HG03565 (cell line): Measurements from ENCODE around the gene CARD11.

ENCODE experiments used
- ATAC-seq: cut with Tn5 transposase; IDR thresholded peaks from one replicate; pipeline ENCODE4 v1.9.1; 2021; ENCODE audit warnings: mild to moderate bottlenecking, moderate library complexity; ENCODE audit not compliant: unreplicated experiment

CARD11 gene

DNA sequence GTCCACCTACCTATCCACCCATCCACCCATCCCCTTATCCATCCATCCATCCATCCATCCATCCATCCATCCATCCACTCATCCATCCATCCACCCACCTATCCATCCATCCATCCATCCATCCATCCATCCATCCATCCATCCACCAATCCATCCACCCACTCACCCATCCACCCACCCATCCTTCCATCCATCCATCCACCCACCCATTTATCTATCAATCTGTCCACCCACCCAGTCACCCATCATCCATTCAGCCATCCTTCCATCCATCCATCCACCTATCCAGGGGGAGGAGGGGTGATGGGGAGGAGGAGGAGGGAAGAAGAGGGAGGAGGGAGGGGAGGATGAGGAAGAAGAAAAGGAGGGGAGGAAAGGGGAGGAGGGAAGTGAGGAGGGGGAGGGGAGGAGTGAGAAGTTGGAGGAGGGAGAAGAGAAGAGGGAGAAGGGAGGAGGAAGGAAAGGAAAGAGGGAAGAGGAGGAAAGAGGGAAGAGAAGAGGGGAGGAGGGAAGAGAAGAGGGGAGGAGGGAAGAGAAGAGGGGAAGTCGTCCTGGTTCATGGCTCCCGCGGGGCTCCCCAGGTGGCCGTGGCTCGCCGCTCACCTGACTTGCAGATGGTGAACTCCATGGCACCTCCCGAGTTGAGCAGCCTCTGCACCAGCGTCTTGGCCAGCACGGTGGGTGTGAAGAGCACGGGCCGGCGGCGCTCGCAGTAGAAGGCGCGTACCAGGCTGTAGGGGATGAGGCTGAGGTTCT lies 130.8 kb downstream of the CARD11 start:
- ATAC-seq = no peak

DNA sequence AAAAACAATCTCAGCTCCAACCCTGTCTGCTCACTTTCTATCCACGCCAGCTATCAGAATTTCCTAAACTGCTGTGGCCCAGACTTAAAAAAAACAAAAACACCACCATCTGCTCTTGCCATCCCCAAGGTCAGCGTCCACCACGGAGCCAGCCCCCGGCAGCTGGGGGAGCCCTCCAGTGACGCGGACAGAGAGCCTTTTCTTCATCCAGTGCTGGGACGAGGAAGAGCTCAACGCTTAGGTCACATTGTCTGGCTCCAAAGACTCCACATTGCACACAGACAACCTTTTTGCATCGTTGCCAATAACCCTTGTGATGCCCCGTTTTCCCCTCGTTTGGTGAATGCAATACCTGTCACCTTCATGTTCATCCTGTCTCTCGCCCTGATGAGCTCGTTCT lies 132.2 kb downstream of the CARD11 start:
- no peak for ATAC-seq

DNA sequence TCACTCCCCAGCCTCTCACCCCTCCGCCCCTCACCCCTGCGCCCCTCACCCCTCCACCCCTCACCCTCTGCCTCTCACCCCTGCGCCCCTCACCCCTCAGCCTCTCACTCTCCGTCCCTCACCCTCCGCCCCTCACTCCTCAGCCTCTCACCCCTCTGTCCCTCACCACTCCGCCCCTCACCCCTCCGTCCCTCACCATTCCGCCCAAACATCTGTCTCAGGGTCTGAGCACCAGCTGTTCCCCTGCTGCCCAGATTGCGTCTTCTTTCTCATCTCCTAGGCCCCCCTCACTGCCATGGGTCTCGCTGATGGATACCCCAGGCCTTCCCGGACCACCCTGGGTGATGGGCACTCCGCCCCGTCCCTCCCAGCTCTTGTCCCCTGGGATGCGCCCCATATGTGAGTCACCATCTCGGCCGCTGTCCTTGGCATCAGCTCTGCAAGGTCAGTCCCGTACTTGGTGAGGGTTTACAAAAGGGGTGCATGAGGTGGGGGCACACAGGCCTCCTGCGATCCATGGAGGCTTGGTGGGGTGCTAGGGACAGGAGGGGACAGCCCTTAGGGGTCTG lies 134.1 kb downstream of the CARD11 start:
- ATAC-seq = no peak

DNA sequence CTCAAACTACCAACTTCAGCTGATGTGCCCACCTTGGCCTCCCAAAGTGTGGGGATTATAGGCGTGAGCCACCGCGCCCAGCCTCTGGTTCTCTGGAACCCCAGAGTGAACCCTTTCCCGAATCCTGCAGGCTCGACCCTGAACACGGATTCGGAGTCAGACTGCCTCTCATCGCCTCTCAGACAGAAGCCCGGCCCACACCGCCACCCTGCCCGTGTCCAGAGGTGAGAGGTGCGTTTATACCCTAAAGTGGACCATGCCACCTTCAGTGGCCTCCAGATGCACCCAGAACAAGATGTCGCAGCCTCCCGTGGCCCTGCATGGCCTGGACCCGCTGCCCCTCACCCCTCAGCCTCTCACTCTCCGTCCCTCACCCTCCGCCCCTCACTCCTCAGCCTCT lies 134.6 kb downstream of the CARD11 start:
- ATAC-seq = no peak

DNA sequence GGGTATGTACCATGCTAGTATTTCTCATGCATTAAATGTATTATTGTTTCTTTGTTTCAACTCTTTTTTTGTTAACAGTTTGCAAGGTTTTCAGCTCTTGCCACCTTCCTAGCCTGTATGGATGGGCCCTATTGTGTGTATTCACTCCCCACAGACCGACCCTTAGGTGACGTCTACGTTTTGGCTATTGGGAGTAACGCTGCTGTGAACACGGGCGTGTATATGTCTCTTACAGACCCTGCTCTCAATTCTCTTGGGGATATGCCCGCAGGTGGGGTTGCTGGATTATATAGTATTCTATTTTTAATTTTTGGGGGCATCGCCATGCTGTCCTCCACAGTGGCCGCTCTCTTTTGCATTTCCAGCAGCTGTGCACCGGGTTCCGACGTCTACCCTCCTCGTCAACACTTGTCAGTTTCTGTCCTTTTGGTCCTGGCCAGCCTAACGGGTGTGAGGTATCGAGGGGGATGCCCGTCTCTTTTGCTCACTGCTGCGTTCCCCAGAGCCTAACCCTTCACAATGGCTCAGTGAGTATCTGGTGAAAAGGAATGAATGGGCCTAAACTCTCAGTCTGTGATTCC lies 135.5 kb downstream of the CARD11 start:
- no peak for ATAC-seq

DNA sequence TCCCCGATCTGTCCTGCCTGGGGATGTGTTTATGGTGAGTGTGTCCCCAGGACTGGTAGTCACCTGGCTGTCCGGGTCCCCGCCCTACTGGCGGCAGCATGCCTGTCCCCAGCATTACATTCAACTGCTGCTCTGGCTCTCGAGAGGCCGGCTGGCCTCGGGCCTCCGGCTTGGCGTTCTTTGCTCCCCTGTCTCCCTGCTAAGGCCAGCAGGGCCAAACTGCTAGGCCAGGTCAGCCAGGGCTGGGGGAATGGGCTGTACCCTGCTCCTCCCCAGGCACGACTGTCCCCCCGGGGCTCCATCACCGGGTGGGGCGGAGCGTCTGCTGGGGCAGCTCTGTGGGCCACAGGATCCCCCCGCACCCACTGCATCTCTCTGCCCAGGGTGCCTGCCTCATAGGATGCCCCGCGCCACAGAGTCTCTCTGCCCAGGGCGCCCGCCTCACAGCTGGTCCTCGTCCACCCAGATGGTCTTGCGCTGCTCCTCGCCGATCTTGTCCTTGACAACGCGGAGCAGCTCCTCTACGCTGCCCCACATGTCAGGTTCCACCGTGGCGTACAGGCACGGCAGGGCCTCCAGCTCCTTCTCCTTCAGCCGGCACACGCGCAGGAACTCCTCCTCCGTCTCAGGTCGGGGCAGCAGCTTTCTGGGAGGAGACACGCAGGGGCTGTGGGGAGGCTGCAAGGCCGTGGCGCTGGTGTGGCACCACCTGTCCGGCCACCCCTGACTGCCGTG lies 137.3 kb downstream of the CARD11 start:
- no peak for ATAC-seq

DNA sequence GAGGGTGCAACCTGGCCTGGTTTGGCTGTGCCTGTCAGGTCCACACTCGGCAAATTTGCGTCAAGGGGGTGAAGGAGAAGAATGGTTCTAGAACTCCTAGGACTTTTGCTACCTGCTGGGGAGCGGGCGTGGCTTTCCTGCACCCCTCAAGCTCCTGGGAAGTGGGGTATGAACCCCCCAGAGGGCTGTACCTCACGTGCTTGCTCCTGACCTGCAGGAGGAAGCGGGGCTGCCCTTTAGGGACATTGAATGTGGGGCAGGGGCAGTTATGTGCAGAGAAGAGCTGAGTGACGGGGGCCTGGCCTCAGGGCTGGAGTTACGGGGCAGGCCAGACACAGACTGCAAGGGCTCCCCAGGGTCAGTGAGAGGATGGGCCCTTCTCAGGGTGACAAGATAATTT lies 138.2 kb downstream of the CARD11 start:
- no peak for ATAC-seq

DNA sequence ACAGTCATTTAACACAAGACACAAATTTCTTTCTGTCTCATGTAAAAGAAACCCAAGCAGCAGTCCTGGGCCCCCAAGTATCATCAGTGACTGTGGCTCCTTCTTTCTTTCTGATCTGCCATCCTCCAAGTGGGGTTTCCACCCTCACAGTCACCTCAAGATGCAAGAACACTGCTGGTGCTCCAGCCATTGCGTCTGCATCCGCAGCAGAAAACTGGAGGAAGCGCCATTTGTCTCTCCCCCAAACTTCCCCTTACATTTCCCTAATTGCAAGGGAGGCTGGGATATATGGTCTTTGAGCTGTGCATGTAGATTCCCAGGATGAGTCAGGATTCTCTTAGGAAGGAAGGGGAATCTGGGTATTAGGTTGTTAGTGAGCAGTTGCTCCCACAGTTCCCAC lies 138.6 kb downstream of the CARD11 start:
- no peak for ATAC-seq

DNA sequence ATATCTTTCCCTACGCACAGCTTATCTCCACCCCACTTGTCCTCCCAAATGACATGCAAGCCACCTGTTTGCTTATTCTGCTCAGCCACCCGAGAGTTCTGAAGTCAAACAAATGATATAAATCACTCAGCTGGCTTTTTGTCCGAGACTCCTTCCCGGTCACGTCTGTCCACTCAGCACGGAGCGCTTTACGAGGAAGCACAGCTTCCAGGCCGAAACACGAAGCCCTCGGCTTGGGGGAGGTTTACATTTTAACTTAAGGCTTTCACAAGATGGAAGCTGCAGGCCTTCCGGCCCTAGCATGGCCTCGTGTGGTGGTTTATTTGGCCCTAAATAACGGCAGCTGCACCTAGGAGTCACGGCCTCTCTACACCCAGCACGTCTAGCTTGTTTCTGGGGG lies 139.5 kb downstream of the CARD11 start:
- ATAC-seq = no peak

DNA sequence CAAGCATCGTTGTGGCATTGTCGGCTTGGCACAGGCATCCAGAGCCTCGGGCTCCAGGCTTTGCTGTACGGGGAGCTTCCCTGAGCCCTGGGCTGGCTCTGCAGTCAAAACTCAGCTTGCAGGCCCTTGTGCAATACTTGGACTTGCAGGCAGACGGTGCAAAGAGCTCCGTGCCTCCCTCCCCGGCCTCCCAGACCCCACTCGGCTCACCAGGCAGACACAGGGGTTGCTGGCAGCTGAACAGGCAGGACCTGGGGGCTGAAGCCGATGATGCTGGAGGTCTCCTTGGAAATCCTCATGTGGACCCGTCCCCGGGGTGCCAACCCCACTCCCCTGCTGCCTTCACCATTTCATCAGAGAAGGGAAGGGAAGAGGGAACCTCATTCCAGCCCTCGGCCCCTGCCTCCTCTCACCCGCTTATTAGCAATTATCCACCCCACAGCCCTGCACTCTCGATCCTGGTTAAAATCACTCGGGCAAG lies 139.9 kb downstream of the CARD11 start:
- ATAC-seq = no peak

DNA sequence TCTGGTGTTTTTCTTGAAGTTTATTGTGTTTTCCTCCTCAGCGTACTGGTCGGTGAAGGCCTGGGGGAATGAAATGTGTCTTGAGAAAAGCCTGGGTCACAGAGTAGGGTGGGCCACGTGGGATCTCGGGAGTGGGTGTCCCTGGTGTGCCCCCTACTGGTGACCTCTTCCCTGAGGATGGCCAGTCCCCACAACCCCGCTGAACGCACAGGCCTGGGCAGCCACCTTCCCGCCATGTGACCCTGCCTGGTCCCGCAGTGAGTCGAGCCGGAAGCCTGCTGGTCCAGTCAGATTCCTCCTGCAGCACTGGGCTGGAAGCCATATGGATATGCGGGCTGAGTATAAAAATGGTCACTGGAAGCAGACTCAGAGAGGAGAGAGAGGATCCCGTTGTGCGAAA lies 146.6 kb downstream of the CARD11 start:
- ATAC-seq = no peak

DNA sequence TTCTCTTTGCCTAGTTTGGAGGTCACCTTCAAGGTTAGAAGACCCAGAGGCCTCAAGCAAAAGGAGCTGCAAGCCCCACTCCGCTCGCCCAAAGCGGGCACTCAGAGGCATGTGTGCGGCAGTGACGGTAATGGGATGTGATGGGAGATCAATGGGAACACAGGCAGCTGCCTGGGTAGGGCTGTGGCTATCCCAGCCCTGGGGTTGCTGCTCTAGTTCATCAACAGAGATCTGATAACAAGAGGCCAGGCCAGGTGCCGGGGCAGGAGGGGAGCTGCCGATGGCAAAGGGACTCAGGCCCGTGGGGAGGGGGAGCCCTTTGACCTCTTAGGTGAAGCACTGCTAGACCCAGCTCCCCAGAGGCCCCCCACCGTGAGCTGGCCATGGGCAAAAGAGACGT lies 147.5 kb downstream of the CARD11 start:
- ATAC-seq = no peak

DNA sequence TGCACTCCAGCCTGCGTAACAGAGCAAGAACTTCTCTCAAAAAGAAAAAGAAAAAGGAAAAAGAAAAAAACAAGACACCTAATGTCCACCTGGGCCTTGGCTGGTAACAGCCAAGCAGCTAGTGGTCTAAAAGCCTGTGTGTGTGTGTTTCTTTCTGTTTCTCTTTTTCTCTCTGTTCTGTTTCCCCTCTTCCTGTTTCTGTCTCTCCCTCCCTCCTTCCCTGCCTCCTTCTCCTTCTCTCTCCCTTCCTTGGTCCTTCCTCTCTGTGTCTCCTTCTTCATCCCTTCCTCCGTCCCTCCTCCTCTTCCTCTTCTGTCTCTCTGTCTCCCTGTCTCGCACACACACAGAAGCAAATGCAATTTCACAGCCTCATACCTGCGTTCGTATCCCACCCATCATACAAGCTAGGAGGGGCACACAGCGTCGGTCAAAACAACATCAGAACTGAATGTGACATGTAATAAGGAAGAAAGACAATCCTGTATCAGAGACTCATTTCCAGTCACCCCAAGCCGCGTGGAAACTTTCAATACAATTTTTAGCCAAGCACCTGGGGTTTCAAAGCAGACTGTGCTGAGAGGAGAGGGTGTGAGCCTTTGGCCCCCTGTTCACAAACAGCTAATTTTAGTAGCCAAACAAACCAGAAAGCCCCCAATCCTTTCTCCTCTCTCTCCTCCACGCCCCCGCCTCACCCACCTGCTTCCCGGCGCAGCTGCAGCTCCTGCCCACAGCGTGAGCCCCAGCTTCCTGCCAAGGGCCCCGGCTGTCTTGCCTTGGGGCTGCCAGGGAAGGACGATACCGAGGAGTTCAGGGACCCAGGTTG lies 149.3 kb downstream of the CARD11 start:
- peak; percentile 44 for ATAC-seq

DNA sequence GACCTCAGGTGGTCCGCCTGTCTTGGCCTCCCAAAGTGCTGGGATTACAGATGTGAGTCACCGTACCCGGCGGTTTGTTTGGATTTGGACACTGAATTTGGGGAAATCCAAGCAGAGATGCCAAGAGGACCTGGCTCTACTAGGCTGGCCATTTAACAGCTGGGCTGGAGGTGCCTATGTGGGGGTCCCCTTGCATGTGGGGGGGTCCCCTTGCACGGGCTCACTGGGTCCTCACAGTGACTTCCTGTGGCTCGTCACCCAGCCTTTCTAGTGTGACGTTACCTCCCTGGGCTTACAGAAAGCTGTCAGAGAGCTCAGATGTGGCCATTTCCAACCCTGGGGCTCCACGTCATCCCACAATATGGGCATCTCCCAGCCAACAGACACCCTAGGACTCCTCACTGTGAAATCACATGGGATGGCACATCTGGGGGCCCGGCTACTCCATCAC lies 150.2 kb downstream of the CARD11 start:
- ATAC-seq = no peak

DNA sequence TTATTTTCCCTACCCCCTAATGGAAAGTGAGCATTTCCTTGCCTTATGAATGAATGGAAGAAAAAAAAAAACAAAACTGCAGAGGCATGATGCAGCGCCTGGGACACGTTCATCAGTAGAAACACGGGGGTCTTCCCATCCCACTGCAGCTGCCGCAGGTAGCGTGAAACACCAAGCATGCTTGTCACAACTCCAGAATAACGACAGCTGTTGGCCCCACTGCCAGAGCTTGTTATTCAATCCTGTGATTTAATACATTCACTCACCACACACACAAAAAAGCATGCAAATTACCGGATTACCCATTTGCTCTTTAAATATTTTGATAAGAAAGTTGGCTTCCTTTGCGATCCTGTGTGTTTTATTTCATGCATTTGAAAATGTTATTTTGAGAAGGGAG lies 151.1 kb downstream of the CARD11 start:
- no peak for ATAC-seq

DNA sequence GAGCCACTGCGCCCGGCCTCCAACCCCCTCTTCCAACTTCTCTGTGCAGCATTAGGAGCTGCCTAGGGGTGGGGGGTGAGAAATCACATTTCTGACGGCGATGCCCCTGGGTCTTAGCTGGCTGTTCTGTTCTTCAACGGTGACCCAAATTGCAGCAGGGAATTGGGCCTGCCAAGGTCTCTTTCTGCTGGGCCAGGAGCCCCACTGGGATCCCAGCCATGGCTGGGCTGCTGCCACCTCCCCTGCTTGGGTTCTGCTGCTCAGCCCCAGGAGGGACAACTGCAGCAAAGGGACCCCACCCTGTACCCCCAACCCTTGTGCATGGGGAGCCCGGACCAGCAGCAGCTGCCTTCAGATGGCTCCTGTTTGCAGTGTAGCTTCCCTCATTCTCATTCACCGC lies 155.9 kb downstream of the CARD11 start:
- ATAC-seq = no peak

DNA sequence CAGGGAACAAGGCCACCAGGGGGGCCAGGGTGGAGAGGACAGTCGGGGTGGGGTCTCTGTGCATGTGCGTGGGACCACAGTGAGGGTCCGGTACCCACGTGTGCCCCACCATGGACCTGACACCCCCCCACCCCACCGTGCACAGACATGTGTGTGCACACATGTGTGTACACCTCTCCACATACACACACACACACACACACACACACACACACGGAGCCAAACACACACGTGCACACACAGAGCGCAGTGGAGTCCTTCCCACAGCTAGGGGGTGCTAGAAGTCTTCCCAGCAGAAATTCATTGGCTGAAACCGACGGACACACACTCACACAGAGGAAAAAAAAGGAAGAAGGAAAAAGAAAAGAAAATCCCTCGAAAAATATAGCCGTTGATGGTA lies 156.8 kb downstream of the CARD11 start:
- no peak for ATAC-seq

DNA sequence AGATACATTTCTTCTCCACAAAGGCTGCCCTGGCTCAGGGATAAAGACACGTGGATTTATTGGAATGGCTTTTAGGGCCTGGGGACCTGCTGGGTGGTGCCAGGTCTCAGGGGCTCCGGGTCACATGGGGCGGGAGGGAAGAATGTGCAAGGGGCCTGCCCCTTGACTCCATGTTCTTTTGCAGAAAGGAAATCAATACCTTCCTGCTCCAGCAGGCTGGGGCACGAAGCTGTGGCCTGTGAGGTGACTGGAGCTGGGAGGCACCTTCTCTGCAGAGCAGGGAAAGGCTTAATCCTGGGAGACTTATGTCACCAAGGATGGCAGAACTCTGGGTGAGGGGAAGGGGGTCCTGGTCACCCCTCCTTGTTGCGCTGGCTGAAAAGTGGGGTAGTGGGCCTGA lies 157.3 kb downstream of the CARD11 start:
- ATAC-seq = no peak

DNA sequence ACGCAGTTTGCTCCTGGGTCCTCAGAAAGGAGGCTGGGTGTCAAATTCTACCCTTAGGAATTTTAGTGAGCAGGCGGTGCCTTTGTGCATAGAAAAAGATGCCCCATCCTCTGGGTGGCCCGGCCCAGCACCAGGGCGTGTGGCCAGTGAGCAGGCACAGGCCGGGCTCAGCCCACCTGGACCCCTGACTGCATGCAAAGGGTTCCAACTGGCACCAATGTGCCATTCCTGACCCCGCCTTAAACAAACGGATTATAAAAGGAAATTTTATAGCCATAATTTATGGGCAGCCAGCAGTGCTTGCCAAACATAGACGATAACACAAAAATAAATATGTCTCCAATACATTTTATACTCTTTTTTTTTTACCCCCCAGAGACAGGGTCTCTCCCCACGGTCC lies 159.5 kb downstream of the CARD11 start:
- ATAC-seq = no peak

DNA sequence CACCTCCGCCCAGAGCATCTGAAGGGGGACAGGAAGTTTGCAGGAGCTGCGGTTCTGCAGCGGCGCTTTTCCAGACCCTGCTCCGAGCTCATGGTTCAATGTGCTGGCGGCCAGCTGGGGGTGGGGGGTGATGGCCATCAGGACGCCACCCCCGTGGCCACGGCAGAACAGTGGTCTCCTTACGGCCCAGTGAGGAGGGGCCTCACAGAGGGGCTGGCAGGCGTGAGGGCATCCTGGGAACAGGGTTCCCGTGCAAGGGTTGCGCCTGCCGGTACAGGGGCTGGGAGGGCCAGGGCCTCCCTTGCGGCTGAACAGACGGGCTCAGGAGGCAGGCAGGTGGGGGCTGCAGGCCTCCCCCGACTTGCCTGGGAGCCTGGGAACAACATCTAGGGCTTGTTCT lies 160.6 kb downstream of the CARD11 start:
- ATAC-seq = no peak

DNA sequence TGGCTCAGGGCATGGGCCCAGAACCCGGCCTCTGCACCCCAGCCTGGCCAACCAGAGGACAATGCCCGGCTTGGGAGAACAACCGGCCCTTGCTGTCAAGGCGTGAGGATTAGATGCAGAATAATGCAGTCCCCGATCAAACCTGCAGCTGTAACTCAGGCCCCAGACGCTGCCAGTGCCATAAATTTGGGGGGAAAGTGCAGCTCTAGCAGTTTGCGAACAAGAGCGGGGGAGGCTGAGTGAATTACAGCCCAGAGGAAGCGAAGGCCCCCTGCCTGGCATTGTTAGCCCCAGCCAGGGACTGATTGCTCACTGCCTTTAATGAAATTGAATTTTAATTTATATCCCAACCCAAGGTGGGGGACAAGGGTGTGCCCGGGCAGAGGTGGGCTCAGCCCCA lies 161.6 kb downstream of the CARD11 start:
- ATAC-seq = no peak
